HG02981 (cell line): ENCODE results near the gene CLDN22.
A peak's percentile ranks its signal among the peaks of the same experiment; 100 is the strongest.

Experiments used
- ATAC-seq: cut with Tn5 transposase; IDR thresholded peaks from one replicate; pipeline ENCODE4 v1.9.1; 2021; ENCODE audit warnings: mild to moderate bottlenecking, moderate library complexity; ENCODE audit not compliant: unreplicated experiment

Gene CLDN22

GRCh38 chr4:183323295-183323694 lies 3.2 kb upstream of the CLDN22 start:
- no peak for ATAC-seq

- no peak for ATAC-seq
Measured at GRCh38 chr4:183322326-183322725, 2.2 kb upstream of the CLDN22 start, which contains the start of gene CLDN24. TSS of gene CLDN24 (minus strand) at chr4:183322426. CDS start at chr4:183322426, 0 bp downstream.

GRCh38 chr4:183321516-183321915 lies 1.4 kb upstream of the CLDN22 start:
- ATAC-seq, result no peak

GRCh38 chr4:183321079-183321478 lies 1.0 kb upstream of the CLDN22 start:
- ATAC-seq, result no peak

- no peak for ATAC-seq
Measured at GRCh38 chr4:183318656-183319055, 1.4 kb downstream of the CLDN22 start.

GRCh38 chr4:183314806-183315205 lies 5.3 kb downstream of the CLDN22 start:
- no peak for ATAC-seq

- no peak for ATAC-seq
Measured at GRCh38 chr4:183314336-183314735, 5.7 kb downstream of the CLDN22 start.

- ATAC-seq, result no peak
Measured at GRCh38 chr4:183312841-183313240, 7.2 kb downstream of the CLDN22 start.

- no peak for ATAC-seq
Measured at GRCh38 chr4:183306811-183307210, 13.3 kb downstream of the CLDN22 start.

GRCh38 chr4:183304538-183304937 lies 15.5 kb downstream of the CLDN22 start:
- no peak for ATAC-seq

- no peak for ATAC-seq
Measured at GRCh38 chr4:183304067-183304466, 16.0 kb downstream of the CLDN22 start.

- ATAC-seq, result no peak
Measured at GRCh38 chr4:183303301-183303700, 16.8 kb downstream of the CLDN22 start.

- no peak for ATAC-seq
Measured at GRCh38 chr4:183300655-183301054, 19.4 kb downstream of the CLDN22 start.

- ATAC-seq, result no peak
Measured at GRCh38 chr4:183300070-183300469, 20.0 kb downstream of the CLDN22 start.

- no peak for ATAC-seq
Measured at GRCh38 chr4:183299464-183299863, 20.6 kb downstream of the CLDN22 start.

GRCh38 chr4:183297675-183298074 lies 22.4 kb downstream of the CLDN22 start:
- peak; percentile 92 for ATAC-seq

- ATAC-seq, result no peak
Measured at GRCh38 chr4:183295711-183296110, 24.4 kb downstream of the CLDN22 start.

GRCh38 chr4:183291070-183291469 lies 29.0 kb downstream of the CLDN22 start:
- ATAC-seq, result no peak

- no peak for ATAC-seq
Measured at GRCh38 chr4:183289688-183290087, 30.4 kb downstream of the CLDN22 start.

GRCh38 chr4:183288955-183289354 lies 31.1 kb downstream of the CLDN22 start:
- no peak for ATAC-seq

- peak; percentile 84 for ATAC-seq
Measured at GRCh38 chr4:183287677-183288076, 32.4 kb downstream of the CLDN22 start.

- ATAC-seq, result peak; percentile 81
Measured at GRCh38 chr4:183287309-183287659, 32.8 kb downstream of the CLDN22 start.

GRCh38 chr4:183286590-183287308 lies 33.3 kb downstream of the CLDN22 start:
- ATAC-seq, result peak; percentile 23
